Astrocyte (in vitro differentiated cells and primary cell): Measurements from ENCODE around the gene SAPCD2.

Experiments
- EZH2 ChIP-seq: IDR thresholded peaks from 2 replicates; pipeline ENCODE4 v1.6.1; 2012; ENCODE audit warnings: mild to moderate bottlenecking, low read length, inconsistent platforms; ENCODE audit not compliant: insufficient read depth
- TF ChIP-seq, protein P1 (sequence below): IDR thresholded peaks from 2 replicates; pipeline ENCODE4 v1.5.1; 2011; ENCODE audit warnings: low read depth, mild to moderate bottlenecking, inconsistent platforms, low read length, moderate library complexity; ENCODE audit not compliant: insufficient read depth

DNA sequence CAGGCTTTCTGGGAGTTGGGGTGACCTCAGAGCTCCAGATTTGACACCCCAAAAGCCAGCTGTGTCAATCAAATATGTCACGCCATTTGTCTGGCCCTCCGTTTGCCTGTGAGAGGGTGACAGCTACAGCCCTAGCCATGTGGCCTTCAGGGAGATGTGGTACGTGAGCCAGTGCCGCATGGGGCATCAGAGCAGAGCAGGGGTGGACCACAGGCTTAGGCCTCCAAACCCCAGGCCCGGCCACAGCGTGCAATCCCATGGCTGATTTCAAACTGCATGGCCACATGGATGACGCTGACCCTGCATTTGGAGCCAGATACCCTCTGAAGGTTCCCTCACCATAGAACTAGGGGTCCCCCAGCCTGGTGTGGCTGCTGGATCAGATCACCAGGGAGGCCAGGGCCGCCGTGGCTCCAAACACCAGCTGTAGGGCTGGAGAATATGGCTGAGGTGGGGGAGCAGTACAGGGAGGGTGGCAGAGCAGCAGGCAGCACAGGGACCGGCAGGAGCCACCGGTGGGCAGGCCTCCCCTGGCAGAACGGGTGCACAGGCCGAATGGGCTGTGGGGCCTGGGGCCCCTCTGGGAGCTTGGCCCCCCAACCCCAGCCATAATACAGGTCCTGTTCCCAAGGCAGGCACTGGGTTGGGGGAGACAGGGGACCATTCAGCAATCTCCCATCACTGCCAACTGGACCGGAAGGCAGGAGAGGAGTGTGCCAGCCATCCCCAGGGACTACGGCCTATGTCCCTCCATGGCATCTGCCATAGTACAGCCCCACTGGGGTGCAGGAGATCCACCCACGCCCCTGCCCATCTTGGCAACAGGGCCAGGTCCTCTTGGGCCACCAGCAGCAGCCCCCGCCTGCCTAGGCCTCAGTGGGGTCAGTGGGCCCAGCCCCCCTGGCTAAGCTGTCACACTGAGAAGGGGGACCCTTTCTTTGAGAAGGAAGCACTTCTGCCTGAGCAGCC, 1.5 kb downstream of the SAPCD2 start:
- TF ChIP-seq, protein P1, sequence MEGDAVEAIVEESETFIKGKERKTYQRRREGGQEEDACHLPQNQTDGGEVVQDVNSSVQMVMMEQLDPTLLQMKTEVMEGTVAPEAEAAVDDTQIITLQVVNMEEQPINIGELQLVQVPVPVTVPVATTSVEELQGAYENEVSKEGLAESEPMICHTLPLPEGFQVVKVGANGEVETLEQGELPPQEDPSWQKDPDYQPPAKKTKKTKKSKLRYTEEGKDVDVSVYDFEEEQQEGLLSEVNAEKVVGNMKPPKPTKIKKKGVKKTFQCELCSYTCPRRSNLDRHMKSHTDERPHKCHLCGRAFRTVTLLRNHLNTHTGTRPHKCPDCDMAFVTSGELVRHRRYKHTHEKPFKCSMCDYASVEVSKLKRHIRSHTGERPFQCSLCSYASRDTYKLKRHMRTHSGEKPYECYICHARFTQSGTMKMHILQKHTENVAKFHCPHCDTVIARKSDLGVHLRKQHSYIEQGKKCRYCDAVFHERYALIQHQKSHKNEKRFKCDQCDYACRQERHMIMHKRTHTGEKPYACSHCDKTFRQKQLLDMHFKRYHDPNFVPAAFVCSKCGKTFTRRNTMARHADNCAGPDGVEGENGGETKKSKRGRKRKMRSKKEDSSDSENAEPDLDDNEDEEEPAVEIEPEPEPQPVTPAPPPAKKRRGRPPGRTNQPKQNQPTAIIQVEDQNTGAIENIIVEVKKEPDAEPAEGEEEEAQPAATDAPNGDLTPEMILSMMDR, result no peak
- no peak for TF ChIP-seq EZH2
